ENCODE results near the gene DOCK10. TPM values are rescaled to one million over a fixed set of nuclear protein-coding genes. Genes with fewer than 3 reads are reported as not detected.

Gene DOCK10
- total RNA-seq, 1 experiment from 2014 or later = 2.9 TPM

GRCh38 chr2:224716921-224717320 lies 325.3 kb downstream of the DOCK10 start (continued):
- TF ChIP-seq, protein P1, sequence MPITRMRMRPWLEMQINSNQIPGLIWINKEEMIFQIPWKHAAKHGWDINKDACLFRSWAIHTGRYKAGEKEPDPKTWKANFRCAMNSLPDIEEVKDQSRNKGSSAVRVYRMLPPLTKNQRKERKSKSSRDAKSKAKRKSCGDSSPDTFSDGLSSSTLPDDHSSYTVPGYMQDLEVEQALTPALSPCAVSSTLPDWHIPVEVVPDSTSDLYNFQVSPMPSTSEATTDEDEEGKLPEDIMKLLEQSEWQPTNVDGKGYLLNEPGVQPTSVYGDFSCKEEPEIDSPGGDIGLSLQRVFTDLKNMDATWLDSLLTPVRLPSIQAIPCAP (CRISPR knock-in tag; IDR thresholded peaks at IDR 0.05) = no peak
- no peak for TF ChIP-seq ZNF263 (CRISPR knock-in tag; IDR thresholded peaks at IDR 0.05; ENCODE audit: low read depth)

DNA sequence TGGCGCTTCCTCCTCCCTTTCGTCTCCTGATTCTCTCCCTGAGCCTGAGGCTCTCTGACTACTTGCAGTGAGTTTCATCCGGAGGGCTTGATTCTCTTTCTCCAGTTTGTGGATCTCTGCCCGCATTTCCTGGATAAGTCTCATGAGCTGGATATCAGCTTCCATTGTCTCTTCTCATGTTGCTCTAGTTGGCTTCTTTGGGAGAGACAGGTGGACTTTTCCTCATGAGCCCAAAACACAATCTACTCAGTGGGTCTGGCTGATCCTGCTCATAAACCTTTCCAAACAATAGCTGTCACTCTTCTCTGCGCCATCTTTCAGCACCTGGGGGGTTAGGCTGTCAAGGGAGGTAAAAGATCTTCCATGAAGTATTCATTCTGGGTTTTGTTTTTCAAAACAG lies 326.1 kb downstream of the DOCK10 start, which contains the start of gene CCDC195:
Gene CCDC195, minus strand, starts transcription at position 165 of the 400 bp plus-strand sequence. Its CDS starts 0 bp downstream, at position 165.
- H3K27ac Mint-ChIP-seq = no peak within 1 kb of the TSS
- DNase-seq (ENCODE audit: low spot score) (no peak), ATAC-seq (no peak)
- peaks cover 29% of the 10 kb centered on the region for H3K9me3 Mint-ChIP-seq
- no peaks in the 10 kb centered on the region for H3K4me1 Mint-ChIP-seq
- H3K36me3 Mint-ChIP-seq = no peaks in the 10 kb centered on the region
- no peak within 1 kb of the TSS for H3K4me3 Mint-ChIP-seq
- H3K27me3 Mint-ChIP-seq (ENCODE audit: low read depth) = no peaks in the 10 kb centered on the region
- ChIA-PET POLR2A (no interaction called here), CTCF (no interaction called here)
- TF ChIP-seq JUN (CRISPR knock-in tag; IDR thresholded peaks at IDR 0.05) = no peak
- TF ChIP-seq GRHL2 (CRISPR knock-in tag; IDR thresholded peaks at IDR 0.05; ENCODE audit: insufficient replicate concordance, severe bottlenecking) = no peak
- TF ChIP-seq ATF1 (CRISPR knock-in tag; IDR thresholded peaks at IDR 0.05) = no peak
- TF ChIP-seq, protein P2, sequence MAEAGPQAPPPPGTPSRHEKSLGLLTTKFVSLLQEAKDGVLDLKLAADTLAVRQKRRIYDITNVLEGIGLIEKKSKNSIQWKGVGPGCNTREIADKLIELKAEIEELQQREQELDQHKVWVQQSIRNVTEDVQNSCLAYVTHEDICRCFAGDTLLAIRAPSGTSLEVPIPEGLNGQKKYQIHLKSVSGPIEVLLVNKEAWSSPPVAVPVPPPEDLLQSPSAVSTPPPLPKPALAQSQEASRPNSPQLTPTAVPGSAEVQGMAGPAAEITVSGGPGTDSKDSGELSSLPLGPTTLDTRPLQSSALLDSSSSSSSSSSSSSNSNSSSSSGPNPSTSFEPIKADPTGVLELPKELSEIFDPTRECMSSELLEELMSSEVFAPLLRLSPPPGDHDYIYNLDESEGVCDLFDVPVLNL (CRISPR knock-in tag; IDR thresholded peaks at IDR 0.05; ENCODE audit: borderline replicate concordance, low read depth) = no peak
- no peak for TF ChIP-seq HMGA2 (CRISPR knock-in tag; IDR thresholded peaks at IDR 0.05)
- TF ChIP-seq, protein P3, sequence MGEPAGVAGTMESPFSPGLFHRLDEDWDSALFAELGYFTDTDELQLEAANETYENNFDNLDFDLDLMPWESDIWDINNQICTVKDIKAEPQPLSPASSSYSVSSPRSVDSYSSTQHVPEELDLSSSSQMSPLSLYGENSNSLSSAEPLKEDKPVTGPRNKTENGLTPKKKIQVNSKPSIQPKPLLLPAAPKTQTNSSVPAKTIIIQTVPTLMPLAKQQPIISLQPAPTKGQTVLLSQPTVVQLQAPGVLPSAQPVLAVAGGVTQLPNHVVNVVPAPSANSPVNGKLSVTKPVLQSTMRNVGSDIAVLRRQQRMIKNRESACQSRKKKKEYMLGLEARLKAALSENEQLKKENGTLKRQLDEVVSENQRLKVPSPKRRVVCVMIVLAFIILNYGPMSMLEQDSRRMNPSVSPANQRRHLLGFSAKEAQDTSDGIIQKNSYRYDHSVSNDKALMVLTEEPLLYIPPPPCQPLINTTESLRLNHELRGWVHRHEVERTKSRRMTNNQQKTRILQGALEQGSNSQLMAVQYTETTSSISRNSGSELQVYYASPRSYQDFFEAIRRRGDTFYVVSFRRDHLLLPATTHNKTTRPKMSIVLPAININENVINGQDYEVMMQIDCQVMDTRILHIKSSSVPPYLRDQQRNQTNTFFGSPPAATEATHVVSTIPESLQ (CRISPR knock-in tag; IDR thresholded peaks at IDR 0.05) = no peak
- no peak for TF ChIP-seq CBFB (CRISPR knock-in tag; IDR thresholded peaks at IDR 0.05; ENCODE audit: low read depth)
- TF ChIP-seq ESRRA (CRISPR knock-in tag; IDR thresholded peaks at IDR 0.05; ENCODE audit: borderline replicate concordance) = no peak
- no peak for TF ChIP-seq ZNF317 (CRISPR knock-in tag; IDR thresholded peaks at IDR 0.05; ENCODE audit: borderline replicate concordance, low read depth)
- no peak for TF ChIP-seq SP1 (CRISPR knock-in tag; conservative IDR thresholded peaks at IDR 0.05)
- no peak for TF ChIP-seq AFF4 (CRISPR knock-in tag; IDR thresholded peaks at IDR 0.05; ENCODE audit: borderline replicate concordance)
- TF ChIP-seq TCF7 (CRISPR knock-in tag; IDR thresholded peaks at IDR 0.05; ENCODE audit: low read depth) = no peak
- TF ChIP-seq ZNF138 (CRISPR knock-in tag; conservative IDR thresholded peaks at IDR 0.05) = no peak
- TF ChIP-seq PRRX2 (CRISPR knock-in tag; IDR thresholded peaks at IDR 0.05) = no peak
- TF ChIP-seq, protein P4, sequence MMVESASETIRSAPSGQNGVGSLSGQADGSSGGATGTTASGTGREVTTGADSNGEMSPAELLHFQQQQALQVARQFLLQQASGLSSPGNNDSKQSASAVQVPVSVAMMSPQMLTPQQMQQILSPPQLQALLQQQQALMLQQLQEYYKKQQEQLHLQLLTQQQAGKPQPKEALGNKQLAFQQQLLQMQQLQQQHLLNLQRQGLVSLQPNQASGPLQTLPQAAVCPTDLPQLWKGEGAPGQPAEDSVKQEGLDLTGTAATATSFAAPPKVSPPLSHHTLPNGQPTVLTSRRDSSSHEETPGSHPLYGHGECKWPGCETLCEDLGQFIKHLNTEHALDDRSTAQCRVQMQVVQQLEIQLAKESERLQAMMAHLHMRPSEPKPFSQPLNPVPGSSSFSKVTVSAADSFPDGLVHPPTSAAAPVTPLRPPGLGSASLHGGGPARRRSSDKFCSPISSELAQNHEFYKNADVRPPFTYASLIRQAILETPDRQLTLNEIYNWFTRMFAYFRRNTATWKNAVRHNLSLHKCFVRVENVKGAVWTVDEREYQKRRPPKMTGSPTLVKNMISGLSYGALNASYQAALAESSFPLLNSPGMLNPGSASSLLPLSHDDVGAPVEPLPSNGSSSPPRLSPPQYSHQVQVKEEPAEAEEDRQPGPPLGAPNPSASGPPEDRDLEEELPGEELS (CRISPR knock-in tag; IDR thresholded peaks at IDR 0.05) = no peak
- no peak for TF ChIP-seq GTF2I (CRISPR knock-in tag; conservative IDR thresholded peaks at IDR 0.05)
- no peak for TF ChIP-seq FOXP1 (CRISPR knock-in tag; IDR thresholded peaks at IDR 0.05; ENCODE audit: borderline replicate concordance)
- no peak for TF ChIP-seq KAT7 (CRISPR knock-in tag; IDR thresholded peaks at IDR 0.05; ENCODE audit: borderline replicate concordance)
- no peak for TF ChIP-seq ZNF396 (CRISPR knock-in tag; IDR thresholded peaks at IDR 0.05; ENCODE audit: borderline replicate concordance)
- TF ChIP-seq, protein P5, sequence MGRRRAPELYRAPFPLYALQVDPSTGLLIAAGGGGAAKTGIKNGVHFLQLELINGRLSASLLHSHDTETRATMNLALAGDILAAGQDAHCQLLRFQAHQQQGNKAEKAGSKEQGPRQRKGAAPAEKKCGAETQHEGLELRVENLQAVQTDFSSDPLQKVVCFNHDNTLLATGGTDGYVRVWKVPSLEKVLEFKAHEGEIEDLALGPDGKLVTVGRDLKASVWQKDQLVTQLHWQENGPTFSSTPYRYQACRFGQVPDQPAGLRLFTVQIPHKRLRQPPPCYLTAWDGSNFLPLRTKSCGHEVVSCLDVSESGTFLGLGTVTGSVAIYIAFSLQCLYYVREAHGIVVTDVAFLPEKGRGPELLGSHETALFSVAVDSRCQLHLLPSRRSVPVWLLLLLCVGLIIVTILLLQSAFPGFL (CRISPR knock-in tag; IDR thresholded peaks at IDR 0.05; ENCODE audit: borderline replicate concordance) = no peak
